H9 (cell line): ENCODE results near the gene OR2A5. TPM values are rescaled to one million over a fixed set of nuclear protein-coding genes. Genes with fewer than 3 reads are reported as not detected.

ENCODE experiments used
- DNase-seq: peaks from one replicate; pipeline ENCODE4 v3.0.0-alpha.2; 2017
- H2AFZ ChIP-seq: one replicate; pipeline ENCODE4 v1.6.1; 2013; ENCODE audit warnings: mild to moderate bottlenecking, low read length, control low read depth, moderate library complexity
- H2AK5ac ChIP-seq: 2 replicates; pipeline ENCODE4 v1.6.1; 2013; ENCODE audit warnings: low read length, control low read depth, mixed read lengths; ENCODE audit not compliant: insufficient read length
- H2BK120ac ChIP-seq: one replicate; pipeline ENCODE4 v1.6.1; 2013; ENCODE audit warnings: low read depth, mild to moderate bottlenecking, low read length, control low read depth, inconsistent platforms; ENCODE audit not compliant: poor library complexity, severe bottlenecking
- H2BK12ac ChIP-seq: 2 replicates; pipeline ENCODE4 v1.6.1; 2013; ENCODE audit warnings: low read length, control low read depth, mixed read lengths, low read depth; ENCODE audit not compliant: insufficient read length
- H2BK15ac ChIP-seq: 2 replicates; pipeline ENCODE4 v1.6.1; 2013; ENCODE audit warnings: low read depth, low read length, control low read depth
- H2BK20ac ChIP-seq: one replicate; pipeline ENCODE4 v1.6.1; 2013; ENCODE audit warnings: low read depth, mild to moderate bottlenecking, low read length, control low read depth, inconsistent platforms; ENCODE audit not compliant: poor library complexity, severe bottlenecking
- H2BK5ac ChIP-seq: 2 replicates; pipeline ENCODE4 v1.6.1; 2013; ENCODE audit warnings: low read length, control low read depth, mixed read lengths; ENCODE audit not compliant: insufficient read length
- H3K14ac ChIP-seq: 2 replicates; pipeline ENCODE4 v1.6.1; 2013; ENCODE audit warnings: low read length, control low read depth; ENCODE audit not compliant: insufficient read depth
- H3K18ac ChIP-seq: 2 replicates; pipeline ENCODE4 v1.6.1; 2013; ENCODE audit warnings: low read depth, mild to moderate bottlenecking, mixed read lengths, low read length, control low read depth; ENCODE audit not compliant: insufficient read length
- H3K23ac ChIP-seq: 2 replicates; pipeline ENCODE4 v1.6.1; 2013; ENCODE audit warnings: low read length, control low read depth, mixed read lengths, low read depth; ENCODE audit not compliant: insufficient read length
- H3K23me2 ChIP-seq: 2 replicates; pipeline ENCODE4 v1.6.1; 2013; ENCODE audit warnings: low read depth, mild to moderate bottlenecking, mixed read lengths, low read length, control low read depth; ENCODE audit not compliant: insufficient read length, poor library complexity, severe bottlenecking
- H3K27ac ChIP-seq: 2 replicates; pipeline ENCODE4 v1.5.1; 2013; ENCODE audit warnings: low read length, control low read depth, mixed read lengths, low read depth; ENCODE audit not compliant: insufficient read length
- H3K27me3 ChIP-seq: 2 replicates; pipeline ENCODE4 v1.6.1; 2013; ENCODE audit warnings: low read length, control low read depth, inconsistent platforms; ENCODE audit not compliant: insufficient read depth
- H3K4ac ChIP-seq: 2 replicates; pipeline ENCODE4 v1.6.1; 2013; ENCODE audit warnings: low read depth, mild to moderate bottlenecking, control low read depth, inconsistent platforms, low read length, moderate library complexity
- H3K4me1 ChIP-seq: 2 replicates; pipeline ENCODE4 v1.6.1; 2013; ENCODE audit warnings: low read length, control low read depth, inconsistent platforms; ENCODE audit not compliant: insufficient read depth
- H3K4me2 ChIP-seq: 2 replicates; pipeline ENCODE4 v1.6.1; 2013; ENCODE audit warnings: low read length, control low read depth, mixed read lengths; ENCODE audit not compliant: insufficient read length, insufficient read depth
- H3K56ac ChIP-seq: 2 replicates; pipeline ENCODE4 v1.6.1; 2013; ENCODE audit warnings: low read depth, mild to moderate bottlenecking, mixed read lengths, low read length, control low read depth; ENCODE audit not compliant: insufficient read length
- H3K79me1 ChIP-seq: 2 replicates; pipeline ENCODE4 v1.6.1; 2013; ENCODE audit warnings: low read depth, mild to moderate bottlenecking, moderate library complexity, low read length, control low read depth, inconsistent platforms; ENCODE audit not compliant: insufficient read depth, poor library complexity, severe bottlenecking
- H3K79me2 ChIP-seq: 2 replicates; pipeline ENCODE4 v1.6.1; 2013; ENCODE audit warnings: low read length, control low read depth, inconsistent platforms; ENCODE audit not compliant: insufficient read depth
- H3K9ac ChIP-seq: 2 replicates; pipeline ENCODE4 v1.6.1; 2013; ENCODE audit warnings: low read length, control low read depth, mixed read lengths; ENCODE audit not compliant: insufficient read length; ENCODE audit errors: extremely low read depth
- H3K9me3 ChIP-seq: one replicate; pipeline ENCODE4 v1.6.1; 2013; ENCODE audit warnings: low read depth, low read length, inconsistent platforms; ENCODE audit not compliant: control insufficient read depth
- H3T11ph ChIP-seq: one replicate; pipeline ENCODE4 v1.6.1; 2013; ENCODE audit warnings: mild to moderate bottlenecking, low read length, control low read depth, inconsistent platforms
- H4K20me1 ChIP-seq: one replicate; pipeline ENCODE4 v1.6.1; 2013; ENCODE audit not compliant: control insufficient read depth, insufficient read length, insufficient read depth
- H4K5ac ChIP-seq: 2 replicates; pipeline ENCODE4 v1.6.1; 2013; ENCODE audit warnings: low read depth, mild to moderate bottlenecking, mixed read lengths, low read length, control low read depth; ENCODE audit not compliant: insufficient read length
- H4K8ac ChIP-seq: replicated peaks from 2 replicates; pipeline ENCODE4 v1.6.1; 2013; ENCODE audit warnings: low read length, control low read depth, mixed read lengths, low read depth; ENCODE audit not compliant: insufficient read length
- H4K91ac ChIP-seq: 2 replicates; pipeline ENCODE4 v1.6.1; 2013; ENCODE audit warnings: low read depth, mild to moderate bottlenecking, moderate library complexity, mixed read lengths, low read length, control low read depth; ENCODE audit not compliant: insufficient read length
- H3K27ac Mint-ChIP-seq, 3 experiments: 2 replicates in 2 of 3; 3 replicates in 1 of 3; pipeline ENCODE4 v1.8.0; 2020 to 2021; ENCODE audit warnings: mixed read lengths in 3 of 3, mild to moderate bottlenecking in 1 of 3, moderate library complexity in 1 of 3
- H3K27me3 Mint-ChIP-seq: 2 replicates; pipeline ENCODE4 v1.8.0; 2021; ENCODE audit warnings: low read depth, mild to moderate bottlenecking, moderate library complexity, mixed read lengths
- H3K36me3 Mint-ChIP-seq, 3 experiments: 2 replicates in 2 of 3; 3 replicates in 1 of 3; pipeline ENCODE4 v1.8.0; 2020 to 2021; ENCODE audit warnings: low read depth in 3 of 3, mixed read lengths in 3 of 3; ENCODE audit not compliant: insufficient read depth in 1 of 3
- H3K4me1 Mint-ChIP-seq, 2 experiments: 2 replicates each; pipeline ENCODE4 v1.8.0; 2020; ENCODE audit warnings: mixed read lengths in 2 of 2
- H3K4me3 Mint-ChIP-seq, 2 experiments: 2 replicates in 1 of 2; 3 replicates in 1 of 2; pipeline ENCODE4 v1.8.0; 2020 to 2021; ENCODE audit warnings: mild to moderate bottlenecking in 2 of 2, mixed read lengths in 2 of 2, moderate library complexity in 1 of 2
- H3K9me3 Mint-ChIP-seq, 2 experiments: 2 replicates in 1 of 2; 3 replicates in 1 of 2; pipeline ENCODE4 v1.8.0; 2020; ENCODE audit warnings: mild to moderate bottlenecking in 2 of 2, mixed read lengths in 2 of 2, moderate library complexity in 1 of 2
- CTCF ChIP-seq: fragments of 200-600 bp; sonication (generic); conservative IDR thresholded peaks from 3 replicates; pipeline ENCODE4 v1.8.0; 2021; ENCODE audit warnings: antibody characterized with exemption, mild to moderate bottlenecking
- WGBS: extraction: QIAGEN DNeasy Blood & Tissue Kit; methylation state at CpG from one replicate; pipeline ENCODE4 v1.1.7; 2013; ENCODE audit warnings: missing lambda C conversion rate, low lambda C conversion rate, mixed read lengths; ENCODE audit not compliant: insufficient read length; ENCODE audit errors: extremely low coverage; 5-methylcytosine and 5-hydroxymethylcytosine counted together
- total RNA-seq: library from RNA; stranded (reverse); gene quantifications from 2 replicates; pipeline ENCODE4 v1.2.1, GENCODE V29; 2021

OR2A5 gene
- total RNA-seq, 1 experiment from 2014 or later, result not detected

GRCh38 chr7:144074374-144074773, 25.6 kb downstream of the OR2A5 start:
- Histone ChIP-seq H2BK12ac (no peak overlapping the region), H3K9ac (no peak overlapping the region), H4K8ac (no peak overlapping the region), H3T11ph (no peak overlapping the region), H3K9me3 (no peaks in the 10 kb centered on the region), H3K56ac (no peak overlapping the region), H3K18ac (no peak overlapping the region), H2AK5ac (no peak overlapping the region), H3K27me3 (no peaks in the 10 kb centered on the region), H3K27ac (no peak overlapping the region), H3K4ac (no peak overlapping the region), H2BK15ac (no peak overlapping the region), H3K79me1 (no peaks in the 10 kb centered on the region), H2AFZ (no peak overlapping the region), H2BK5ac (no peak overlapping the region), H4K91ac (no peak overlapping the region), H3K14ac (no peak overlapping the region), H3K4me2 (no peak overlapping the region), H4K20me1 (no peaks in the 10 kb centered on the region), H3K23ac (no peak overlapping the region), H3K79me2 (no peaks in the 10 kb centered on the region), H3K23me2 (no peaks in the 10 kb centered on the region), H2BK120ac (no peak overlapping the region), H3K4me1 (no peaks in the 10 kb centered on the region), H4K5ac (no peak overlapping the region), H2BK20ac (no peak overlapping the region)
- DNase-seq, result no peak
- Mint-ChIP-seq H3K27me3 (0 out of 2 replicates have a peak, but pooled peaks cover 1% of the 10 kb centered on the region), H3K4me3 (no peak overlapping the region), H3K9me3 (no peaks in the 10 kb centered on the region), H3K36me3 (no peaks in the 10 kb centered on the region), H3K27ac (no peak overlapping the region; a peak in 1 of 7 replicates), H3K4me1 (no peaks in the 10 kb centered on the region)
- no CpG with 5 or more reads among the region's 8 CpGs for WGBS
- no peak for TF ChIP-seq CTCF
